ENCODE measurements around the gene ARF3. TPM values are rescaled to one million over a fixed set of nuclear protein-coding genes. Genes with fewer than 3 reads are reported as not detected.

The ARF3 gene
- total RNA-seq, 1 experiment from 2014 or later, result 263 TPM

DNA sequence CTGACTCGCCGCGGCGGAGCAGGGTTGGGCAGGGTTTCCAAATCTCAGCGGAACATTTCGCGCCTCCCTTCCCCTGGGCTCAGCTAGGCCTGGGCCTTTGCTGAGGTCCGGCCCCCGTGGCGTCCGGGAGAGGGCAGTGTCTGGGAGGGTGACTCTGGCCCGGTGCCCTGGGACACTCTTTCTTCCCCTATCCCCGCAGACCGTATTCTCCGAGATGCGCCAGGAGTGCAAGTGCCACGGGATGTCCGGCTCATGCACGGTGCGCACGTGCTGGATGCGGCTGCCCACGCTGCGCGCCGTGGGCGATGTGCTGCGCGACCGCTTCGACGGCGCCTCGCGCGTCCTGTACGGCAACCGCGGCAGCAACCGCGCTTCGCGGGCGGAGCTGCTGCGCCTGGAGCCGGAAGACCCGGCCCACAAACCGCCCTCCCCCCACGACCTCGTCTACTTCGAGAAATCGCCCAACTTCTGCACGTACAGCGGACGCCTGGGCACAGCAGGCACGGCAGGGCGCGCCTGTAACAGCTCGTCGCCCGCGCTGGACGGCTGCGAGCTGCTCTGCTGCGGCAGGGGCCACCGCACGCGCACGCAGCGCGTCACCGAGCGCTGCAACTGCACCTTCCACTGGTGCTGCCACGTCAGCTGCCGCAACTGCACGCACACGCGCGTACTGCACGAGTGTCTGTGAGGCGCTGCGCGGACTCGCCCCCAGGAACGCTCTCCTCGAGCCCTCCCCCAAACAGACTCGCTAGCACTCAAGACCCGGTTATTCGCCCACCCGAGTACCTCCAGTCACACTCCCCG is 23.9 kb upstream of the ARF3 start:
- H3K4me2 ChIP-seq (ENCODE audit: insufficient read depth, insufficient read length, low read length), result peak overlapping the region; percentile 30
- H3K23ac ChIP-seq (ENCODE audit: insufficient read length, low read depth, low read length), result no peak overlapping the region
- H4K91ac ChIP-seq (ENCODE audit: insufficient read length, low read depth, low read length), result no peak overlapping the region
- H2AK5ac ChIP-seq (ENCODE audit: insufficient read length, low read length), result no peak overlapping the region
- H3K4ac ChIP-seq (ENCODE audit: low read depth, low read length), result no peak overlapping the region
- no peaks in the 10 kb centered on the region; the same call in 1 of the 2 replicates for H3K4me1 ChIP-seq (ENCODE audit: insufficient read depth, low read length)
- H3K27me3 Mint-ChIP-seq (ENCODE audit: low read depth), result peaks cover 99% of the 10 kb centered on the region
- no peaks in the 10 kb centered on the region for H3K79me2 ChIP-seq (ENCODE audit: insufficient read depth, low read length)
- H3K14ac ChIP-seq (ENCODE audit: insufficient read depth, low read length), result no peak overlapping the region
- no peak overlapping the region for H3K27ac ChIP-seq (ENCODE audit: insufficient read length, low read depth, low read length)
- H3T11ph ChIP-seq (ENCODE audit: low read length), result no peak overlapping the region
- no peaks in the 10 kb centered on the region for H3K9me3 ChIP-seq (ENCODE audit: control insufficient read depth, low read depth, low read length)
- H3K9ac ChIP-seq (ENCODE audit: extremely low read depth, insufficient read length, low read length), result no peak overlapping the region
- H4K5ac ChIP-seq (ENCODE audit: insufficient read length, low read depth, low read length), result no peak overlapping the region
- WGBS (ENCODE audit: extremely low coverage, insufficient read length, low lambda C conversion rate), result no CpG with 5 or more reads among the region's 91 CpGs
- peaks cover 88% of the 10 kb centered on the region for H3K27me3 ChIP-seq (ENCODE audit: insufficient read depth, low read length)
- H2BK5ac ChIP-seq (ENCODE audit: insufficient read length, low read length), result no peak overlapping the region
- H3K36me3 Mint-ChIP-seq (ENCODE audit: insufficient read depth in 1 of 3, low read depth in 3 of 3), result no peaks in the 10 kb centered on the region; a peak in 1 of 7 replicates
- H2AFZ ChIP-seq (ENCODE audit: low read length), result no peak overlapping the region
- H3K4me1 Mint-ChIP-seq, result peaks cover 25 to 49% of the 10 kb centered on the region in 2 experiments
- no peaks in the 10 kb centered on the region for H3K79me1 ChIP-seq (ENCODE audit: insufficient read depth, low read depth, low read length, poor library complexity, severe bottlenecking)
- TF ChIP-seq CTCF (conservative IDR thresholded peaks at IDR 0.05), result peak; percentile 51
- no peaks in the 10 kb centered on the region for H4K20me1 ChIP-seq (ENCODE audit: control insufficient read depth, insufficient read depth, insufficient read length)
- H2BK12ac ChIP-seq (ENCODE audit: insufficient read length, low read depth, low read length), result no peak overlapping the region
- no peak overlapping the region for H2BK20ac ChIP-seq (ENCODE audit: low read depth, low read length, poor library complexity, severe bottlenecking)
- peak overlapping the region; percentile 49 to 75 for H3K4me3 Mint-ChIP-seq
- DNase-seq, result no peak
- no peak overlapping the region for H2BK15ac ChIP-seq (ENCODE audit: low read depth, low read length)
- H3K27ac Mint-ChIP-seq, result no peak overlapping the region
- no peak overlapping the region for H4K8ac ChIP-seq (replicated peaks; ENCODE audit: insufficient read length, low read depth, low read length)
- no peak overlapping the region for H3K56ac ChIP-seq (ENCODE audit: insufficient read length, low read depth, low read length)
- H3K23me2 ChIP-seq (ENCODE audit: insufficient read length, low read depth, low read length, poor library complexity, severe bottlenecking), result peaks cover 15% of the 10 kb centered on the region
- H3K9me3 Mint-ChIP-seq, result peaks cover 3 to 9% of the 10 kb centered on the region in 2 experiments; a peak in 4 of 5 replicates
- no peak overlapping the region for H3K18ac ChIP-seq (ENCODE audit: insufficient read length, low read depth, low read length)
- H2BK120ac ChIP-seq (ENCODE audit: low read depth, low read length, poor library complexity, severe bottlenecking), result no peak overlapping the region
